Measurements from ENCODE around the gene KCTD11. TPM values are rescaled to one million over a fixed set of nuclear protein-coding genes. Genes with fewer than 3 reads are reported as not detected.

Gene KCTD11
- total and polyA plus RNA-seq, 10 of the 15 experiments (the other 5 are each of a cell fraction or from before 2014, with no cell fraction given), result 0.05 to 7.3 (median 2.9) TPM

GRCh38 chr17:7329374-7329996, 22.5 kb upstream of the KCTD11 start (continued):
- TF ChIP-seq, protein P1, sequence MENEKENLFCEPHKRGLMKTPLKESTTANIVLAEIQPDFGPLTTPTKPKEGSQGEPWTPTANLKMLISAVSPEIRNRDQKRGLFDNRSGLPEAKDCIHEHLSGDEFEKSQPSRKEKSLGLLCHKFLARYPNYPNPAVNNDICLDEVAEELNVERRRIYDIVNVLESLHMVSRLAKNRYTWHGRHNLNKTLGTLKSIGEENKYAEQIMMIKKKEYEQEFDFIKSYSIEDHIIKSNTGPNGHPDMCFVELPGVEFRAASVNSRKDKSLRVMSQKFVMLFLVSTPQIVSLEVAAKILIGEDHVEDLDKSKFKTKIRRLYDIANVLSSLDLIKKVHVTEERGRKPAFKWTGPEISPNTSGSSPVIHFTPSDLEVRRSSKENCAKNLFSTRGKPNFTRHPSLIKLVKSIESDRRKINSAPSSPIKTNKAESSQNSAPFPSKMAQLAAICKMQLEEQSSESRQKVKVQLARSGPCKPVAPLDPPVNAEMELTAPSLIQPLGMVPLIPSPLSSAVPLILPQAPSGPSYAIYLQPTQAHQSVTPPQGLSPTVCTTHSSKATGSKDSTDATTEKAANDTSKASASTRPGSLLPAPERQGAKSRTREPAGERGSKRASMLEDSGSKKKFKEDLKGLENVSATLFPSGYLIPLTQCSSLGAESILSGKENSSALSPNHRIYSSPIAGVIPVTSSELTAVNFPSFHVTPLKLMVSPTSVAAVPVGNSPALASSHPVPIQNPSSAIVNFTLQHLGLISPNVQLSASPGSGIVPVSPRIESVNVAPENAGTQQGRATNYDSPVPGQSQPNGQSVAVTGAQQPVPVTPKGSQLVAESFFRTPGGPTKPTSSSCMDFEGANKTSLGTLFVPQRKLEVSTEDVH (IDR thresholded peaks at IDR 0.05; ENCODE audit: low read depth, partially characterized antibody), result peak; percentile 87
- TF ChIP-seq MYC (IDR thresholded peaks at IDR 0.05; ENCODE audit: insufficient read depth, insufficient read length, insufficient replicate concordance, low read length, severe bottlenecking) (peak; percentile 78), NKRF (conservative IDR thresholded peaks at IDR 0.05) (peak; percentile 67), EED (IDR thresholded peaks at IDR 0.05; ENCODE audit: low read depth) (no peak), HCFC1 (IDR thresholded peaks at IDR 0.05; ENCODE audit: low read length) (peak; percentile 64), POLR2AphosphoS5 (IDR thresholded peaks at IDR 0.05; ENCODE audit: low read length) (peak; percentile 79), POLR2A (IDR thresholded peaks at IDR 0.05; ENCODE audit: low read depth, low read length) (peak; percentile 77), ZBTB11 (CRISPR knock-in tag; IDR thresholded peaks at IDR 0.05) (no peak), ZNF217 (IDR thresholded peaks at IDR 0.05) (no peak), BHLHE40 (IDR thresholded peaks at IDR 0.05; ENCODE audit: borderline replicate concordance in 1 of 2, low read depth in 2 of 2, low read length in 1 of 2) (peak; percentile 27 to 45; a peak in 3 of 4 replicates), IKZF1 (conservative IDR thresholded peaks at IDR 0.05) (peak; percentile 79)
- TF ChIP-seq, protein P2, sequence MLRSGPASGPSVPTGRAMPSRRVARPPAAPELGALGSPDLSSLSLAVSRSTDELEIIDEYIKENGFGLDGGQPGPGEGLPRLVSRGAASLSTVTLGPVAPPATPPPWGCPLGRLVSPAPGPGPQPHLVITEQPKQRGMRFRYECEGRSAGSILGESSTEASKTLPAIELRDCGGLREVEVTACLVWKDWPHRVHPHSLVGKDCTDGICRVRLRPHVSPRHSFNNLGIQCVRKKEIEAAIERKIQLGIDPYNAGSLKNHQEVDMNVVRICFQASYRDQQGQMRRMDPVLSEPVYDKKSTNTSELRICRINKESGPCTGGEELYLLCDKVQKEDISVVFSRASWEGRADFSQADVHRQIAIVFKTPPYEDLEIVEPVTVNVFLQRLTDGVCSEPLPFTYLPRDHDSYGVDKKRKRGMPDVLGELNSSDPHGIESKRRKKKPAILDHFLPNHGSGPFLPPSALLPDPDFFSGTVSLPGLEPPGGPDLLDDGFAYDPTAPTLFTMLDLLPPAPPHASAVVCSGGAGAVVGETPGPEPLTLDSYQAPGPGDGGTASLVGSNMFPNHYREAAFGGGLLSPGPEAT (IDR thresholded peaks at IDR 0.05; ENCODE audit: low read depth), result peak; percentile 74; the same call in 1 of the 2 replicates

Data from GM12878 (cell line).